HG03439 (cell line): ENCODE measurements around the gene AGBL4.

ENCODE experiments used
- ATAC-seq: cut with Tn5 transposase; IDR thresholded peaks from one replicate; pipeline ENCODE4 v1.9.1; 2021; ENCODE audit warnings: mild to moderate bottlenecking, moderate library complexity; ENCODE audit not compliant: unreplicated experiment

The AGBL4 gene

DNA sequence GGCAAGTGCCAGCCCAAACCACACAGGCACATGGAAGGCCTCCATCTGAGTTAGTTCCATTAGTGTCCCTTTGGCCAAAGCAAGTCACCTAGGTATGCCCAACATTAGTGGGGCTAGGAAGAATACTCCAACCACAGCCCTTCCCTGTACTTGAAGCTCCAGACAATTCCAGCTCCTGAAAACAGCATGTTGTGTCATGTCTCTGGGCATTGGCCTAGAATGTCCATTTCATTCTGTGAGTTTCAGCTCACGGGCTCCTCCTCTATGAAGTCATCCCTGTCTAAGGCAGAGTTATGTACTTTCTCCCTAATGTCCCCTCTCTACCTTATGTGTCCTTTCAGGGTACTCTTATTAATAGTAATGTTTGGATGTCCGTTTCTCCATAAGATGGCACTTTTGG, 1455.3 kb downstream of the AGBL4 start:
- no peak for ATAC-seq

DNA sequence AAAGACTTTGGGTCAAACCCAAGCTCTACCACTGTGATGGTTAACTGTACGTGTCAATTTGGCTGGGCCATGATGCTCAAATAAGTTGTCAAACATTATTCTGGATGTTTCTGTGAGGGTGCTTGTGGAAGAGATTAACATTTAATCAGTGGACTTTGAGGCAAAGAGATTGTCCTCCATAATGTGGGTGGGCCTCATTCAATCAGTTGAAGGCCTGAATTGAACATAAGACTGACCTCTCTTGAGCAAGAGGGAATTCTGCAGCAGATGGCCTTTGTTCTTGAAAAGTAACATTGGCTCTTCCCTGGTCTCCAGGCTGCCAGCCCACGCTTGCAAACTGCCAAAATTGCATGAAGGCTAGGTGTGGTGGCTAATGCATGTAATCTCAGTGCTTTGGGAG, 1457.3 kb downstream of the AGBL4 start:
- no peak for ATAC-seq

DNA sequence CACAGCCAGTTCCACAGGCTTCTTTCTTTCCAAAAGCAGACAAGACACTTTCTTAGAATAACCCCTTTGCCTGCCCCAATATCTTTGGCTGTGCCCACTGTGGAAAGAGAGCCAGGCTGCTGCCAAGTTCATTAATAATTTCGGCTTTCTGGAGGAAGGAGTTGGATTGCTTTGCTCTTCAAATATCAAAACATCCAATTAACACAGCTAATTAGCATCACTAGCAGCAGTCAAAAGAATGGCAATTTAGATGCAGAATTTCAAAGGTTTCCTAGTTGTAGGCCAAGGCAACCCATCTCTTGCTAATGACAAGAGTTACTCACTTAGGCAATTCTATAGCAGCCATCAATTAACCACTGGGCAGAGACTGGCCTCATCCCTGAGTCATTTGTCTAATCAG, 1460.7 kb downstream of the AGBL4 start:
- ATAC-seq: no peak

- ATAC-seq: no peak
These were observed 1462.3 kb downstream of the AGBL4 start for GRCh38 chr1:48561444-48561843.

- no peak for ATAC-seq
These were observed 1463.2 kb downstream of the AGBL4 start for GRCh38 chr1:48560577-48560976.

GRCh38 chr1:48560116-48560515, 1463.6 kb downstream of the AGBL4 start:
- no peak for ATAC-seq

GRCh38 chr1:48558366-48558765, 1465.4 kb downstream of the AGBL4 start:
- no peak for ATAC-seq

GRCh38 chr1:48556186-48556850, 1467.4 kb downstream of the AGBL4 start:
- no peak for ATAC-seq

DNA sequence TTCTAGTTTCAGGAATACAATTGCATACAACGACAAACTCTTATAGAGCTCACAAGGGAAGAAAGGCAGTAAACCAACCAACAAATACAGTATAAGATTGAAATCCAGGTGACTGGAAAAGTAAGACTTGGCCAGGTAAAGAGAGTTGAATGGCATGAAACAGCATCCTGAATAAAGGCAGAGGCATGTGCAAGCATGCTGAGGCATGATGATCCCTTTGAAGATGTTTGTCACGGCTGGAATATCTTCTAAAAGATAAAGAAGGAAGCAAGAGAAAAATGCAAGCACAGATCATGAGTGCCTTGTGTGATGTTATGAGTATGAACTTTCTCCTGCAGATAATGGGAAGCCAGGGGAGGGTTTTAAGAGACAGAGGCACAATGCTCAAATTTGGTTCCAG, 1468.5 kb downstream of the AGBL4 start:
- ATAC-seq: no peak

GRCh38 chr1:48552903-48553606, 1470.7 kb downstream of the AGBL4 start:
- no peak for ATAC-seq

DNA sequence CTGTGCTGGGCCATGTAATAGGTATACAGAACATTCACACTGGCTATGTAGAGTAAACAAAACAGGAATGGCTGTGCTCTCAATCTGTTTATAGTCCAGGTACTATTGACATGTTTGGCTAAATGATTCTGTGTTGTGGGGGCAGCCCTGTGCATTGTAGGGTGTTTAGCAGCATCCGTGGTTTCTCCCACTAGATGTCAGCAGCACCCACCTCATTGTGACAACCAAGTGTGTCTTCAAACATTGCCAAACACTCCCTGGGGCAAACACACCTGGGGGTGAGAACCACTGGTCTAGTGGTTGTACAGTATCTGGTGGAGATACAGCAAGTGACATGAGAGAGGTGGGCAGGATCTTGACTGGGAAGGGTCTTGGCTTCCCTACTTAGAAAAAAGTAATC, 1471.3 kb downstream of the AGBL4 start:
- ATAC-seq: no peak

GRCh38 chr1:48548985-48549384, 1474.8 kb downstream of the AGBL4 start:
- ATAC-seq: no peak

DNA sequence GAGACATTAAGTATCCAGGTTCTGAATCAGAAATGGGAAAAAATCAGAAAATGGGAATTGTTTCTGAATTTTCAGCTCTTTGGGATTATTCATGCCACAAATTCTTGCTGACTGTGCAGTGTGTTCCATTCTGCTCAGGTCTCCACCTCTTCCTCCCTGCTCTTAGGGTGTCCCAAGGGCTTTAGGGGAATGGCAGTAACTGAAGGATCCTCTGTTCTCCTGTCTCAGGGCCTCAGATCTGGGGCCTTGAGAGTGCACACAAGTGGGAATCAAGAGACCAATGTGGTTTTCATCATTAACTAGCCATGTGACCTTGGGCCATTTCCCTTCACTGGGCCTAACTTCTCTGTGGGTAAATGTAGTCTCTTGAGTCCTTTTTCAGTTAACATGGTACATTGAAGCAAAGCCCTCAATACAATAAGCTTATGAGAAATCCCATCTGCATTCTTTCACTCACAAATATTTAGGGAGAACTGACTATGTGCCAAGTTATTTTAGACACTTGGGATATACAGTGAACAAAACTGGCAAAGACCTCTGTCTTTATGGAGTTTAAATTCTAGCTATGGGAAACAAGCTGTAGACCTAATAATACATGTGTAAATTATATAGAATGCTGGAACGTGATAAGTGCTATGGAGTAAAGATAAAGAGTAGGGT, 1476.1 kb downstream of the AGBL4 start:
- ATAC-seq: no peak

- ATAC-seq: no peak
These were observed 1479.9 kb downstream of the AGBL4 start for GRCh38 chr1:48543854-48544253.

DNA sequence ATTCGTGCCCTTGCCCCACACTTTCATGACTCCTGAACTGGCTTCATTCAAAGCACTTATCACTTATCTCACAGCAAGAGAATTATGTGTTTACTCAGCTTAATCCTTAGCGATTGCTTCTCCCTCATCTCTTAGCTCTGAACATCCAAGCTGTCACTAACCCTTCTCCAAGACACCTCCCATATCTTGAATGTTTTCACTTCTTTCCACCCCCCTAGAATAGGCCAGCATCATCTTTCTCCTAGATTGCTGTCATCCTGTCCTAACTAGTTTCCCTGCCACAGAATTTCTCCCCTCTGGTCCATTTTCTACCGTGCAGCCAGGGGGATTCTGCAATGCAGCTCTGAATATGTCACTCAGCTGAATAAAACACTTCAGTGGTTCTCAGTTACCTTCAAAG, 1483.2 kb downstream of the AGBL4 start:
- no peak for ATAC-seq

GRCh38 chr1:48536477-48536876, 1487.3 kb downstream of the AGBL4 start:
- no peak for ATAC-seq

- no peak for ATAC-seq
These were observed 1490.8 kb downstream of the AGBL4 start for GRCh38 chr1:48532976-48533375.

GRCh38 chr1:48530727-48531351, 1492.9 kb downstream of the AGBL4 start:
- ATAC-seq: no peak

DNA sequence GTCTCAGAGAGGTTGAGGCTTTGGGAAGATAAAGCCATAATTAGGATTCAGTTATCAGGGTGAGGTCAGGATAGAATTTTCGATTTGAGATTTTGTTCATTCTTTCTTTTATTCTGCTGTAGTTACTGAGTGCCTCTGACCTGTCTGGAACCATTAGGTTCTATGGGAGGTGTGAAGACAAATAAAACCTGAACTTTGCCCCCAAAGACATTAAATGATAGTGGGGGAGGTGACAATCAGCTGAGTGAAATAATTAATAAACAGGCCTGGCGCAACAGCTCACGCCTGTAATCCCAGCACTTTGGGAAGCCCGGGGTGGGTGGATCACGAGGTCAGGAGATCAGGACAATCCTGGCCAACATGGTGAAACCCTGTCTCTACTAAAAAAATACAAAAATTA, 1496.7 kb downstream of the AGBL4 start:
- ATAC-seq: no peak

GRCh38 chr1:48526008-48526710, 1497.6 kb downstream of the AGBL4 start:
- no peak for ATAC-seq

- no peak for ATAC-seq
These were observed 1498.8 kb downstream of the AGBL4 start for GRCh38 chr1:48524892-48525467.
